ENCODE measurements around the gene NHLRC2. TPM values are rescaled to one million over a fixed set of nuclear protein-coding genes. Genes with fewer than 3 reads are reported as not detected.

NHLRC2 gene
- total and polyA plus RNA-seq, 2 experiments from 2014 or later, result 7.8 to 22.8 TPM

DNA sequence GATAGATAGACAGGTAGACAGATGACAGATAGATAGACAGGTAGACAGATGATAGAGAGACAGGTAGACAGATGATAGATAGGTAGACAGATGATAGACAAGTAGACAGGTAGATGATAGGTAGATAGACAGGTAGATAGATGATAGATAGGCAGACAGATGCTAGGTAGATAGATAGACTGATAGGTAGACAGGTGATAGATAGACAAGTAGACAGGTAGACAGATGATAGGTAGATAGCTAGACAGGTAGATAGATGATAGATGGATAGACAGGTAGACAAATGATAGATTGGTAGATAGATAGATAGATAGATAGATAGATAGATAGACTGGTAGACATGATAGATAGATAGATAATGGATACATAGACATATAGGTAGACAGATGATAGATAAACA, 95.8 kb downstream of the NHLRC2 start:
- Histone ChIP-seq H3K9me2 (replicated peaks; ENCODE audit: insufficient read depth) (no peaks in the 10 kb centered on the region), H3K79me2 (no peaks in the 10 kb centered on the region), H3K27me3 (no peaks in the 10 kb centered on the region), H2AFZ (no peak overlapping the region), H3K9me3 (ENCODE audit: low read depth) (no peaks in the 10 kb centered on the region), H3K4me3 (no peak overlapping the region), H3K4me2 (no peak overlapping the region), H3K27ac (no peak overlapping the region), H3K4me1 (ENCODE audit: insufficient read depth) (peaks cover 6% of the 10 kb centered on the region), H4K20me1 (ENCODE audit: insufficient read depth, poor library complexity, severe bottlenecking) (no peaks in the 10 kb centered on the region), H3K36me3 (replicated peaks; ENCODE audit: insufficient read depth, low read depth) (no peaks in the 10 kb centered on the region)
- TF ChIP-seq EZH2phosphoT487 (IDR thresholded peaks at IDR 0.05; ENCODE audit: low read depth, severe bottlenecking, unreplicated experiment), result no peak
- TF ChIP-seq, protein P1, sequence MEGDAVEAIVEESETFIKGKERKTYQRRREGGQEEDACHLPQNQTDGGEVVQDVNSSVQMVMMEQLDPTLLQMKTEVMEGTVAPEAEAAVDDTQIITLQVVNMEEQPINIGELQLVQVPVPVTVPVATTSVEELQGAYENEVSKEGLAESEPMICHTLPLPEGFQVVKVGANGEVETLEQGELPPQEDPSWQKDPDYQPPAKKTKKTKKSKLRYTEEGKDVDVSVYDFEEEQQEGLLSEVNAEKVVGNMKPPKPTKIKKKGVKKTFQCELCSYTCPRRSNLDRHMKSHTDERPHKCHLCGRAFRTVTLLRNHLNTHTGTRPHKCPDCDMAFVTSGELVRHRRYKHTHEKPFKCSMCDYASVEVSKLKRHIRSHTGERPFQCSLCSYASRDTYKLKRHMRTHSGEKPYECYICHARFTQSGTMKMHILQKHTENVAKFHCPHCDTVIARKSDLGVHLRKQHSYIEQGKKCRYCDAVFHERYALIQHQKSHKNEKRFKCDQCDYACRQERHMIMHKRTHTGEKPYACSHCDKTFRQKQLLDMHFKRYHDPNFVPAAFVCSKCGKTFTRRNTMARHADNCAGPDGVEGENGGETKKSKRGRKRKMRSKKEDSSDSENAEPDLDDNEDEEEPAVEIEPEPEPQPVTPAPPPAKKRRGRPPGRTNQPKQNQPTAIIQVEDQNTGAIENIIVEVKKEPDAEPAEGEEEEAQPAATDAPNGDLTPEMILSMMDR (IDR thresholded peaks at IDR 0.05; ENCODE audit: poor library complexity), result no peak
- no peak for TF ChIP-seq EZH2 (IDR thresholded peaks at IDR 0.05; ENCODE audit: borderline replicate concordance)
- no peak for DNase-seq (ENCODE audit: low spot score)

DNA sequence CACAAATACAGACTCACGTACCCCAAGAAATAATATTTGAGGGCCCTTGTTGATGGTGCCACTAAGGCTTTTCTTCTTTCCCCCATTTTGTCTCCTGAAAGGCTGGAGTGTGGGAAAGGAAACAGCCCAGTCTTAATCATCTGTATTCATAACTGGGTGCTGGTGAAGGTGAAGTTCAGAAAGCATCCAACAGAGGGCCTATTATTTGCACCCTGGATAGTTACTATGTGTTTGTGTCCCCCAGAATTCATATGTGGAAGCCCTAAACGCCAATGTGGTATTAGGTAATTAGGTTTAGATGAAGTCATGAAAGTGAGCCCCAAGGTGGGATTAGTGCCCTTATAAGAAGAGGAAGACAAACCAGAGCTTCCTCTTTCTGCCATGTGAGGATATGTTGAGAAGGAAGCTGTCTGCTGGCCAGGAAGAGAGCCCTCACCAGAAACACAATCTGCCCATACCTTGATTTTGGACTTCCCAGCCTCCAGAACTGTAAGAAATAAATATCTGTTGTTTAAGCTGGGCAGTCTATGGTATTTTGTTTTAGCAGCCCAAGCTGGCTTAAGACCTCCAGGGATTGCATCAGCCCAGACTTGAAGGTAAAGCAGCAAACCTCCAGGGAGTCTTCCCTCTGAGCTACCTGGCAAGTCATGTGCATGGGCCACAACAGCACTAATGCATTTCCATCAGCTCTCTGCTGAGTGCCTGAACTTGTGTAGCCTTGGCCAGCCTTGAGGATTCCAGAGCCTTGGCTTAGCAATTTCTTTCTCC, 99.2 kb downstream of the NHLRC2 start:
- Histone ChIP-seq H3K36me3 (replicated peaks; ENCODE audit: insufficient read depth, low read depth) (no peaks in the 10 kb centered on the region), H3K27ac (no peak overlapping the region), H3K4me1 (ENCODE audit: insufficient read depth) (peaks cover 19% of the 10 kb centered on the region), H3K4me3 (no peak overlapping the region), H2AFZ (no peak overlapping the region), H3K4me2 (no peak overlapping the region), H4K20me1 (ENCODE audit: insufficient read depth, poor library complexity, severe bottlenecking) (no peaks in the 10 kb centered on the region), H3K9me3 (ENCODE audit: low read depth) (no peaks in the 10 kb centered on the region), H3K27me3 (no peaks in the 10 kb centered on the region), H3K9me2 (replicated peaks; ENCODE audit: insufficient read depth) (no peaks in the 10 kb centered on the region), H3K79me2 (no peaks in the 10 kb centered on the region)
- WGBS (ENCODE audit: low lambda C conversion rate, missing lambda C conversion rate), result 91% methylated on average over 2 of the region's 2 CpGs
- TF ChIP-seq, protein P1 (IDR thresholded peaks at IDR 0.05; ENCODE audit: poor library complexity), result no peak
- no peak for TF ChIP-seq EZH2phosphoT487 (IDR thresholded peaks at IDR 0.05; ENCODE audit: low read depth, severe bottlenecking, unreplicated experiment)
- no peak for TF ChIP-seq EZH2 (IDR thresholded peaks at IDR 0.05; ENCODE audit: borderline replicate concordance)
- no peak for DNase-seq (ENCODE audit: low spot score)

DNA sequence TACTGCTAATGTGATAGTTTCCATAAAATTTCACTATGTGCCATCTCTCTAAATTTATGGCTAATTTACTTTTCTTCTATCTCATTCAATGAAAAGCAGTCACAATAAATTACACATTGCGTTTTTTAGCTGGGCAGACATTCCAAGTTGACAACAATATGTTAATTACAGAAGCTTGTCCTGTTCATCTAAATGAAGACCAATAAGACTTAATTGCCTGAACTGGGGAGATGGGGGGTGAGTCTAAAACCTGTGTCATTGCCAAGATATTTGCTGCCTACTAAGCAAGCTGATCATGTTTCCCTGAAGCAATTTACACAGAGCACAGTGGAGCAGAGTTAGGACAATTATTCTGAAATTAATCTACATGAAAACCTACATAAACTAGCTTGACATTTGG, 99.9 kb downstream of the NHLRC2 start:
- H3K27ac ChIP-seq, result no peak overlapping the region
- H3K4me1 ChIP-seq (ENCODE audit: insufficient read depth), result peaks cover 24% of the 10 kb centered on the region
- no peak for TF ChIP-seq EZH2 (IDR thresholded peaks at IDR 0.05; ENCODE audit: borderline replicate concordance)
- TF ChIP-seq EZH2phosphoT487 (IDR thresholded peaks at IDR 0.05; ENCODE audit: low read depth, severe bottlenecking, unreplicated experiment), result no peak
- TF ChIP-seq, protein P1 (IDR thresholded peaks at IDR 0.05; ENCODE audit: poor library complexity), result no peak
- no peaks in the 10 kb centered on the region for H4K20me1 ChIP-seq (ENCODE audit: insufficient read depth, poor library complexity, severe bottlenecking)
- H3K79me2 ChIP-seq, result no peaks in the 10 kb centered on the region
- no peaks in the 10 kb centered on the region for H3K9me3 ChIP-seq (ENCODE audit: low read depth)
- H3K4me2 ChIP-seq, result no peak overlapping the region
- no peaks in the 10 kb centered on the region for H3K27me3 ChIP-seq
- H3K4me3 ChIP-seq, result no peak overlapping the region
- 93% methylated on average over 1 of the region's 1 CpG for WGBS (ENCODE audit: low lambda C conversion rate, missing lambda C conversion rate)
- no peaks in the 10 kb centered on the region for H3K36me3 ChIP-seq (replicated peaks; ENCODE audit: insufficient read depth, low read depth)
- no peak for DNase-seq (ENCODE audit: low spot score)
- H3K9me2 ChIP-seq (replicated peaks; ENCODE audit: insufficient read depth), result no peaks in the 10 kb centered on the region
- H2AFZ ChIP-seq, result no peak overlapping the region

Data from hepatocyte (in vitro differentiated cells).